ENCODE measurements around the gene PHLDA3.

DNA sequence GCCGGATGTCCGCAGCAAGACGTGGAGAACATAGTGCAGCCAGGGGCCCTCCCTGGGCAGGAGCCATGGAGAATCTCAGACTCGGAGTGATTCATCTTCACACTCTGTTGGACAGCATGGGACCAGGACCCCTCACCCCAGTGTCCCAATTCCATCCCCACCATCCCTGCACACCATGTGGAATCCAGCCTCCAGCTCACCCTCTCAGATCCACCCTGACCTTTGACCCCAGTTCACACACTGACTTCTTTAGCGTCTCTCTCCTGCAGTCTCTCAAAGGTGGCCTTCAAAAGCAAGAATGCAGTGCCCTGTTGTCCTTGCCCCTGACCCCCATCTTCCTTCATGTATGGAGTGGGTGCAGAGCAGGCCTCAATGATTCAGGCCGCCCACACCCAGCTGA lies 45.3 kb downstream of the PHLDA3 start:
- TF ChIP-seq, protein P1, sequence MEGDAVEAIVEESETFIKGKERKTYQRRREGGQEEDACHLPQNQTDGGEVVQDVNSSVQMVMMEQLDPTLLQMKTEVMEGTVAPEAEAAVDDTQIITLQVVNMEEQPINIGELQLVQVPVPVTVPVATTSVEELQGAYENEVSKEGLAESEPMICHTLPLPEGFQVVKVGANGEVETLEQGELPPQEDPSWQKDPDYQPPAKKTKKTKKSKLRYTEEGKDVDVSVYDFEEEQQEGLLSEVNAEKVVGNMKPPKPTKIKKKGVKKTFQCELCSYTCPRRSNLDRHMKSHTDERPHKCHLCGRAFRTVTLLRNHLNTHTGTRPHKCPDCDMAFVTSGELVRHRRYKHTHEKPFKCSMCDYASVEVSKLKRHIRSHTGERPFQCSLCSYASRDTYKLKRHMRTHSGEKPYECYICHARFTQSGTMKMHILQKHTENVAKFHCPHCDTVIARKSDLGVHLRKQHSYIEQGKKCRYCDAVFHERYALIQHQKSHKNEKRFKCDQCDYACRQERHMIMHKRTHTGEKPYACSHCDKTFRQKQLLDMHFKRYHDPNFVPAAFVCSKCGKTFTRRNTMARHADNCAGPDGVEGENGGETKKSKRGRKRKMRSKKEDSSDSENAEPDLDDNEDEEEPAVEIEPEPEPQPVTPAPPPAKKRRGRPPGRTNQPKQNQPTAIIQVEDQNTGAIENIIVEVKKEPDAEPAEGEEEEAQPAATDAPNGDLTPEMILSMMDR (conservative IDR thresholded peaks at IDR 0.05; ENCODE audit: low read depth, low read length), result no peak
- TF ChIP-seq CHD1 (IDR thresholded peaks at IDR 0.05; ENCODE audit: low read depth, low read length) (no peak), RAD21 (IDR thresholded peaks at IDR 0.05; ENCODE audit: low read length) (no peak), POLR2A (IDR thresholded peaks at IDR 0.05; ENCODE audit: low read depth, low read length) (no peak)
